SK-N-SH (cell line): ENCODE results near the gene SART1. TPM values are rescaled to one million over a fixed set of nuclear protein-coding genes. Genes with fewer than 3 reads are reported as not detected.

Experiments
- CTCF ChIA-PET: fragments of 300-600, 350-600 bp; formaldehyde crosslinking; extraction: SDS; loops from one replicate; lab custom pipeline; 2021; lab: Yijun Ruan, JAX
- POLR2A ChIA-PET: fragments of 350-600 bp; sonication (Branson Sonifier 250); formaldehyde crosslinking; extraction: SDS; loops from one replicate; lab custom pipeline; 2020; ENCODE audit warnings: antibody characterized with exemption, inconsistent platforms; lab: Yijun Ruan, JAX
- DNase-seq: peaks from one replicate; pipeline ENCODE4 v3.0.0; 2012
- H2AFZ ChIP-seq: fragments of 200-600 bp; sonication (generic); 2 replicates; pipeline ENCODE4 v1.8.1; 2016; ENCODE audit warnings: antibody characterized with exemption, mild to moderate bottlenecking, low read depth
- H3F3A ChIP-seq: fragments of 200-600 bp; sonication (generic); replicated peaks from 2 replicates; pipeline ENCODE3; 2016; ENCODE audit warnings: antibody characterized with exemption, mild to moderate bottlenecking; ENCODE audit not compliant: insufficient read depth
- H3K27ac ChIP-seq, 2 experiments: fragments of 200-500 bp in 1 of 2; fragments of 200-600 bp in 1 of 2; sonication (Bioruptor generic) in 1 of 2; sonication (generic), shearing (Covaris generic) in 1 of 2; 2 replicates each; pipeline versions ENCODE4 v1.5.1 to v1.6.1; 2014 to 2016; ENCODE audit warnings: low read depth in 2 of 2, inconsistent platforms in 1 of 2, low read length in 1 of 2, mild to moderate bottlenecking in 1 of 2, mixed read lengths in 1 of 2
- H3K27me3 ChIP-seq: fragments of 200-600 bp; sonication (generic), shearing (Covaris generic); 2 replicates; pipeline ENCODE4 v1.6.1; 2016; ENCODE audit warnings: mixed run types; ENCODE audit not compliant: insufficient read depth
- H3K36me3 ChIP-seq, 2 experiments: fragments of 200-500 bp in 1 of 2; fragments of 200-600 bp in 1 of 2; sonication (Bioruptor generic) in 1 of 2; sonication (generic) in 1 of 2; replicated peaks in 1 of 2; 2 replicates each; pipeline versions ENCODE3 to v1.5.1; 2014 to 2016; ENCODE audit warnings: low read length in 1 of 2, mild to moderate bottlenecking in 1 of 2; ENCODE audit not compliant: insufficient read depth in 2 of 2, control insufficient read depth in 1 of 2
- H3K4me1 ChIP-seq, 2 experiments: fragments of 200-500 bp in 1 of 2; fragments of 200-600 bp in 1 of 2; sonication (Bioruptor generic) in 1 of 2; sonication (generic), shearing (Covaris generic) in 1 of 2; 2 replicates each; pipeline versions ENCODE4 v1.5.1 to v1.6.1; 2014 to 2016; ENCODE audit warnings: low read depth in 1 of 2, low read length in 1 of 2, mixed run types in 1 of 2; ENCODE audit not compliant: insufficient read depth in 2 of 2, control insufficient read depth in 1 of 2
- H3K4me2 ChIP-seq: fragments of 200-600 bp; sonication (generic), shearing (Covaris generic); 2 replicates; pipeline ENCODE4 v1.6.1; 2017; ENCODE audit warnings: mixed run types
- H3K4me3 ChIP-seq, 2 experiments: fragments of 200-500 bp in 1 of 2; fragments of 200-600 bp in 1 of 2; sonication (Bioruptor generic) in 1 of 2; sonication (generic), shearing (Covaris generic) in 1 of 2; 2 replicates each; pipeline versions ENCODE4 v1.5.1 to v1.8.1; 2014 to 2016; ENCODE audit warnings: low read depth in 2 of 2, inconsistent platforms in 1 of 2, low read length in 1 of 2, mild to moderate bottlenecking in 1 of 2, mixed read lengths in 1 of 2, moderate library complexity in 1 of 2
- H3K79me2 ChIP-seq: fragments of 200-600 bp; sonication (generic); 2 replicates; pipeline ENCODE4 v1.8.1; 2017; ENCODE audit warnings: mild to moderate bottlenecking; ENCODE audit not compliant: insufficient read depth
- H3K9ac ChIP-seq: fragments of 200-600 bp; sonication (generic); 2 replicates; pipeline ENCODE4 v1.6.1; 2017; ENCODE audit warnings: mixed run types
- H3K9me2 ChIP-seq: fragments of 200-600 bp; sonication (generic); 2 replicates; pipeline ENCODE4 v1.6.1; 2017; ENCODE audit warnings: mixed run types
- H3K9me3 ChIP-seq: fragments of 200-600 bp; sonication (generic); 2 replicates; pipeline ENCODE4 v1.6.1; 2017; ENCODE audit warnings: mixed run types, mild to moderate bottlenecking, moderate library complexity
- H4K20me1 ChIP-seq: fragments of 200-600 bp; sonication (generic); 2 replicates; pipeline ENCODE4 v1.6.1; 2017; ENCODE audit warnings: mild to moderate bottlenecking, mixed run types; ENCODE audit not compliant: insufficient read depth
- CTCF ChIP-seq: fragments of 200-600 bp; sonication (generic); IDR thresholded peaks from 2 replicates; pipeline ENCODE4 v1.6.1; 2017; ENCODE audit warnings: antibody characterized with exemption, mild to moderate bottlenecking, moderate library complexity
- EP300 ChIP-seq, 2 experiments: IDR thresholded peaks; 2 replicates each; pipeline versions ENCODE4 v1.4.0 to v1.6.1; 2012; ENCODE audit warnings: borderline replicate concordance in 1 of 2, low read depth in 1 of 2, low read length in 1 of 2
- EZH2phosphoT487 ChIP-seq: fragments of 200-600 bp; sonication (generic); IDR thresholded peaks from 2 replicates; pipeline ENCODE4 v1.6.1; 2017; ENCODE audit warnings: low read depth, mixed run types, mild to moderate bottlenecking, antibody characterized with exemption, moderate library complexity, borderline replicate concordance
- GABPA ChIP-seq: IDR thresholded peaks from 2 replicates; pipeline ENCODE4 v1.4.0; 2012; ENCODE audit warnings: low read depth, mild to moderate bottlenecking
- MEF2A ChIP-seq: IDR thresholded peaks from 2 replicates; pipeline ENCODE4 v1.4.0; 2012; ENCODE audit warnings: low read depth, borderline replicate concordance
- MXI1 ChIP-seq: IDR thresholded peaks from 2 replicates; pipeline ENCODE4 v1.6.1; 2012; ENCODE audit warnings: mild to moderate bottlenecking, low read depth, low read length, improper control_type of control experiment
- POLR2AphosphoS5 ChIP-seq: IDR thresholded peaks from 2 replicates; pipeline ENCODE4 v1.6.1; 2012; ENCODE audit warnings: low read depth, low read length
- RCOR1 ChIP-seq: fragments of 150-350 bp; IDR thresholded peaks from 2 replicates; pipeline ENCODE4 v1.6.1; 2017; ENCODE audit warnings: antibody characterized with exemption, low read length
- RFX5 ChIP-seq: IDR thresholded peaks from 2 replicates; pipeline ENCODE4 v1.6.1; 2012; ENCODE audit warnings: mild to moderate bottlenecking, improper control_type of control experiment, low read length
- RXRA ChIP-seq: IDR thresholded peaks from 2 replicates; pipeline ENCODE4 v1.4.0; 2012; ENCODE audit warnings: low read depth, mild to moderate bottlenecking, borderline replicate concordance
- SIN3A ChIP-seq: IDR thresholded peaks from 2 replicates; pipeline ENCODE4 v1.6.1; 2012; ENCODE audit warnings: low read depth, mild to moderate bottlenecking, low read length, moderate library complexity, borderline replicate concordance
- TAF1 ChIP-seq: IDR thresholded peaks from 2 replicates; pipeline ENCODE4 v1.6.1; 2012; ENCODE audit warnings: low read depth, mild to moderate bottlenecking, low read length, moderate library complexity, borderline replicate concordance
- USF1 ChIP-seq: IDR thresholded peaks from 2 replicates; pipeline ENCODE4 v1.4.0; 2012; ENCODE audit warnings: low read depth, borderline replicate concordance
- USF2 ChIP-seq: fragments of 150-350 bp; IDR thresholded peaks from 2 replicates; pipeline ENCODE4 v1.6.1; 2017; ENCODE audit warnings: antibody characterized with exemption, low read length, low read depth, borderline replicate concordance
- WGBS: methylation state at CpG from one replicate; pipeline ENCODE4 v1.1.6; 2017; ENCODE audit warnings: low lambda C conversion rate; 5-methylcytosine and 5-hydroxymethylcytosine counted together
- polyA plus RNA-seq, 3 experiments: library from polyadenylated mRNA; depleted of rRNA; stranded (reverse); fragments of >200 nt; gene quantifications; 2 replicates each; pipeline ENCODE4 v1.2.3, GENCODE V29; 2012

SART1 gene
- polyA plus RNA-seq, 1 of the 3 experiments (the other 2 are of a cell fraction) = 73.6 TPM

- no peak for TF ChIP-seq TAF1
- TF ChIP-seq USF2 = no peak
Observed at GRCh38 chr11:65942531-65942930, 19.0 kb upstream of the SART1 start (continued).

GRCh38 chr11:65944191-65944590 lies 17.3 kb upstream of the SART1 start:
- Histone ChIP-seq H3K4me3 (no peak overlapping the region), H3K9ac (no peak overlapping the region), H3F3A (peaks cover 12% of the 10 kb centered on the region), H4K20me1 (no peaks in the 10 kb centered on the region), H3K4me2 (no peak overlapping the region), H3K79me2 (no peaks in the 10 kb centered on the region), H3K9me2 (no peaks in the 10 kb centered on the region), H3K27me3 (no peaks in the 10 kb centered on the region), H3K9me3 (no peaks in the 10 kb centered on the region), H3K36me3 (no peaks in the 10 kb centered on the region), H2AFZ (no peak overlapping the region), H3K4me1 (peaks cover 0 to 12% of the 10 kb centered on the region in 2 experiments; a peak in 1 of 4 replicates), H3K27ac (no peak overlapping the region)
- 89% methylated on average over 7 of the region's 8 CpGs for WGBS
- no peak for TF ChIP-seq EZH2phosphoT487
- no peak for TF ChIP-seq MXI1
- TF ChIP-seq EP300 (IDR thresholded peaks at IDR 0.05; ENCODE audit: borderline replicate concordance in 1 of 2, low read depth in 1 of 2, low read length in 1 of 2) = no peak
- no peak for TF ChIP-seq CTCF
- TF ChIP-seq RXRA = no peak
- no peak for TF ChIP-seq POLR2AphosphoS5
- no peak for TF ChIP-seq MEF2A
- TF ChIP-seq GABPA = no peak
- TF ChIP-seq SIN3A = no peak
- TF ChIP-seq RCOR1 = no peak
- no peak for TF ChIP-seq RFX5
- TF ChIP-seq USF1 = no peak
- DNase-seq = no peak
- POLR2A ChIA-PET = no interaction called here
- CTCF ChIA-PET = interaction anchor here (1.0 to 1.4 kb wide), 2 partner anchors 56 to 124 kb away, joined by 3 to 6 read pairs; partner anchors contain the start of gene FIBP
